ENCODE results near the gene EPHA5.

GRCh38 chr4:65600656-65601055 is 69.6 kb downstream of the EPHA5 start:
- TF ChIP-seq EZH2 (IDR thresholded peaks at IDR 0.05; ENCODE audit: low read length, unreplicated experiment) (no peak), CTCF (conservative IDR thresholded peaks at IDR 0.05; ENCODE audit: low read depth, low read length) (no peak), EZH2phosphoT487 (IDR thresholded peaks at IDR 0.05; ENCODE audit: borderline replicate concordance, low read length) (no peak)

All from PC-3 (cell line).